AG04450 (cell line): ENCODE measurements around the gene KRTAP4-2. TPM values are rescaled to one million over a fixed set of nuclear protein-coding genes. Genes with fewer than 3 reads are reported as not detected.

ENCODE experiments used
- CTCF ChIA-PET: fragments of 300-600, 350-600 bp; formaldehyde crosslinking; extraction: SDS; loops from one replicate; lab custom pipeline; 2022; ENCODE audit warnings: antibody characterized with exemption, inconsistent platforms; lab: Charles Lee
- POLR2A ChIA-PET: fragments of 350-600 bp; formaldehyde crosslinking; extraction: SDS; loops from one replicate; lab custom pipeline; 2021; ENCODE audit warnings: antibody characterized with exemption, inconsistent platforms; lab: Yijun Ruan, JAX
- DNase-seq: peaks from one replicate; pipeline ENCODE4 v3.0.0-alpha.2; 2011; ENCODE audit warnings: low read depth, low spot score
- H3K27ac ChIP-seq: one replicate; pipeline ENCODE4 v1.5.1; 2012; ENCODE audit warnings: low read depth, low read length, control low read depth
- H3K27me3 ChIP-seq: one replicate; pipeline ENCODE4 v1.6.0; 2012; ENCODE audit warnings: low read length; ENCODE audit not compliant: control insufficient read depth, insufficient read depth
- H3K4me3 ChIP-seq: 2 replicates; pipeline ENCODE4 v1.5.1; 2011; ENCODE audit warnings: mild to moderate bottlenecking, low read depth, low read length, control low read depth
- H3K9me3 ChIP-seq: 2 replicates; pipeline ENCODE4 v1.5.1; 2012; ENCODE audit warnings: low read length; ENCODE audit not compliant: control insufficient read depth, insufficient read depth
- CTCF ChIP-seq: IDR thresholded peaks from 2 replicates; pipeline ENCODE4 v1.5.1; 2011; ENCODE audit warnings: low read depth, low read length, control low read depth, inconsistent platforms
- polyA plus RNA-seq: library from polyadenylated mRNA; depleted of rRNA; stranded (reverse); fragments of >200 nt; gene quantifications from 2 replicates; pipeline ENCODE4 v1.2.3, GENCODE V29; 2011

Gene KRTAP4-2
- polyA plus RNA-seq, 1 experiment = not detected

- ChIA-PET POLR2A (no interaction called here), CTCF (no interaction called here)
- H3K4me3 ChIP-seq = no peak overlapping the region
- peaks cover 4% of the 10 kb centered on the region; the same call in 1 of the 2 replicates for H3K9me3 ChIP-seq
- H3K27ac ChIP-seq = no peak overlapping the region
- no peak for DNase-seq
- no peaks in the 10 kb centered on the region for H3K27me3 ChIP-seq
- TF ChIP-seq CTCF = no peak
Measured at GRCh38 chr17:41176744-41177387, 1.2 kb downstream of the KRTAP4-2 start.

- POLR2A ChIA-PET = no interaction called here
- no peak for TF ChIP-seq CTCF
Measured at GRCh38 chr17:41171886-41172285, 6.1 kb downstream of the KRTAP4-2 start.

GRCh38 chr17:41168121-41168520 is 9.9 kb downstream of the KRTAP4-2 start, which contains the start of gene KRTAP4-3:
KRTAP4-3 (minus strand) TSS chr17:41168221; CDS start chr17:41168172, 49 bp downstream.
- Histone ChIP-seq H3K4me3 (no peak within 1 kb of the TSS), H3K9me3 (no peaks in the 10 kb centered on the region), H3K27ac (no peak within 1 kb of the TSS), H3K27me3 (no peaks in the 10 kb centered on the region)
- TF ChIP-seq CTCF = no peak
- DNase-seq = no peak
- POLR2A ChIA-PET = no interaction called here
- CTCF ChIA-PET = no interaction called here

More at GRCh38 chr17:41171886-41172285, 6.1 kb downstream of the KRTAP4-2 start:
- CTCF ChIA-PET = interaction anchor here (0.9 kb wide), 1 partner anchor 151 kb away, joined by 3 read pairs; no protein-coding TSS in a partner anchor
- H3K27me3 ChIP-seq = no peaks in the 10 kb centered on the region
- peak; percentile 6 for DNase-seq
- no peak overlapping the region for H3K4me3 ChIP-seq
- H3K27ac ChIP-seq = no peak overlapping the region
- no peaks in the 10 kb centered on the region for H3K9me3 ChIP-seq

GRCh38 chr17:41167561-41167960 is 10.5 kb downstream of the KRTAP4-2 start:
- no peak for TF ChIP-seq CTCF
- ChIA-PET CTCF (no interaction called here), POLR2A (no interaction called here)
- no peak for DNase-seq
- Histone ChIP-seq H3K9me3 (no peaks in the 10 kb centered on the region), H3K27me3 (no peaks in the 10 kb centered on the region), H3K27ac (no peak overlapping the region), H3K4me3 (no peak overlapping the region)

- CTCF ChIA-PET = no interaction called here
- no peak for TF ChIP-seq CTCF
- Histone ChIP-seq H3K27me3 (no peaks in the 10 kb centered on the region), H3K9me3 (no peaks in the 10 kb centered on the region), H3K4me3 (no peak overlapping the region), H3K27ac (no peak overlapping the region)
- no peak for DNase-seq
- POLR2A ChIA-PET = no interaction called here
Measured at GRCh38 chr17:41163828-41164227, 14.2 kb downstream of the KRTAP4-2 start.
